Fibroblast of lung (primary cell): Measurements from ENCODE around the gene GGCX.

Experiments
- EZH2 ChIP-seq: IDR thresholded peaks from 2 replicates; pipeline ENCODE4 v1.5.1; 2012; ENCODE audit warnings: low read length, control low read depth, mild to moderate bottlenecking; ENCODE audit errors: missing control alignments
- TF ChIP-seq, protein P1 (sequence below), 2 donors: IDR thresholded peaks in 1 of 2; conservative IDR thresholded peaks in 1 of 2; 1 replicate in 1 of 2; 2 replicates in 1 of 2; pipeline ENCODE4 v1.5.1; 2011 to 2012; ENCODE audit warnings: low read length in 2 of 2, control low read depth in 1 of 2, inconsistent platforms in 1 of 2, low read depth in 1 of 2, mild to moderate bottlenecking in 1 of 2

DNA sequence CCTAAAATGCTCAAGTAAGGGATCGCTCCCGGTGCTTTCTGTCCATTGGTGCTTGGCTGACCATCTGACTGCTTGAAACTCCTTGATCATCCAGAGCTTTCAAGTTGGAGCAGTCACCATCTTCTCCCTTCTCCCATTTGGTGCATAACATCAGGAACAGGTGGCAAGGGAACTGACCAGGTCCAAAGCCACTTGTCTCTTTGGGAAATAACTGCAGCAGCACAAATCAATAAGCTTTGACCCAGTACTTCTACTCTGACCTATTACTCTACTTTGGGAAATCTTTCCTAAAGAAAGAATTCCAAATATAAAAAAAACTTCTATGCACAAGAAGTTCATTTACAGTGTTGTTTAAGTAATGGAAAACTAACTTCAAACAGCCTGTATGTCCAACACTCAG lies 32.9 kb downstream of the GGCX start:
- no peak for TF ChIP-seq EZH2
- TF ChIP-seq, protein P1, sequence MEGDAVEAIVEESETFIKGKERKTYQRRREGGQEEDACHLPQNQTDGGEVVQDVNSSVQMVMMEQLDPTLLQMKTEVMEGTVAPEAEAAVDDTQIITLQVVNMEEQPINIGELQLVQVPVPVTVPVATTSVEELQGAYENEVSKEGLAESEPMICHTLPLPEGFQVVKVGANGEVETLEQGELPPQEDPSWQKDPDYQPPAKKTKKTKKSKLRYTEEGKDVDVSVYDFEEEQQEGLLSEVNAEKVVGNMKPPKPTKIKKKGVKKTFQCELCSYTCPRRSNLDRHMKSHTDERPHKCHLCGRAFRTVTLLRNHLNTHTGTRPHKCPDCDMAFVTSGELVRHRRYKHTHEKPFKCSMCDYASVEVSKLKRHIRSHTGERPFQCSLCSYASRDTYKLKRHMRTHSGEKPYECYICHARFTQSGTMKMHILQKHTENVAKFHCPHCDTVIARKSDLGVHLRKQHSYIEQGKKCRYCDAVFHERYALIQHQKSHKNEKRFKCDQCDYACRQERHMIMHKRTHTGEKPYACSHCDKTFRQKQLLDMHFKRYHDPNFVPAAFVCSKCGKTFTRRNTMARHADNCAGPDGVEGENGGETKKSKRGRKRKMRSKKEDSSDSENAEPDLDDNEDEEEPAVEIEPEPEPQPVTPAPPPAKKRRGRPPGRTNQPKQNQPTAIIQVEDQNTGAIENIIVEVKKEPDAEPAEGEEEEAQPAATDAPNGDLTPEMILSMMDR (conservative IDR thresholded peaks at IDR 0.05 in 1 of 2, IDR thresholded peaks at IDR 0.05 in 1 of 2; ENCODE audit: low read depth in 1 of 2, low read length in 2 of 2), result no peak
